Uterus (tissue), 2 donors: ENCODE measurements around the gene COL24A1.

Experiments
- CTCF ChIP-seq, 4 experiments: fragments of 200-600 bp in 2 of 4; fragments of 450-650 bp in 2 of 4; sonication (generic) in 2 of 4; IDR thresholded peaks; one replicate each; pipeline ENCODE4 v1.5.1; 2016 to 2019; ENCODE audit warnings: antibody characterized with exemption in 4 of 4, mild to moderate bottlenecking in 2 of 4, moderate library complexity in 1 of 4
- POLR2A ChIP-seq, 2 donors: fragments of 450-650 bp; IDR thresholded peaks; one replicate each; pipeline ENCODE4 v1.6.1; 2016; ENCODE audit warnings: antibody characterized with exemption in 2 of 2, mild to moderate bottlenecking in 1 of 2, moderate library complexity in 1 of 2

GRCh38 chr1:86000601-86001000 lies 156.0 kb downstream of the COL24A1 start:
- TF ChIP-seq POLR2A (IDR thresholded peaks at IDR 0.05) (no peak), CTCF (IDR thresholded peaks at IDR 0.05) (no peak)
